Measurements from ENCODE around the gene SYT11.
A peak's percentile ranks its signal among the peaks of the same experiment; 100 is the strongest.

Gene SYT11

DNA sequence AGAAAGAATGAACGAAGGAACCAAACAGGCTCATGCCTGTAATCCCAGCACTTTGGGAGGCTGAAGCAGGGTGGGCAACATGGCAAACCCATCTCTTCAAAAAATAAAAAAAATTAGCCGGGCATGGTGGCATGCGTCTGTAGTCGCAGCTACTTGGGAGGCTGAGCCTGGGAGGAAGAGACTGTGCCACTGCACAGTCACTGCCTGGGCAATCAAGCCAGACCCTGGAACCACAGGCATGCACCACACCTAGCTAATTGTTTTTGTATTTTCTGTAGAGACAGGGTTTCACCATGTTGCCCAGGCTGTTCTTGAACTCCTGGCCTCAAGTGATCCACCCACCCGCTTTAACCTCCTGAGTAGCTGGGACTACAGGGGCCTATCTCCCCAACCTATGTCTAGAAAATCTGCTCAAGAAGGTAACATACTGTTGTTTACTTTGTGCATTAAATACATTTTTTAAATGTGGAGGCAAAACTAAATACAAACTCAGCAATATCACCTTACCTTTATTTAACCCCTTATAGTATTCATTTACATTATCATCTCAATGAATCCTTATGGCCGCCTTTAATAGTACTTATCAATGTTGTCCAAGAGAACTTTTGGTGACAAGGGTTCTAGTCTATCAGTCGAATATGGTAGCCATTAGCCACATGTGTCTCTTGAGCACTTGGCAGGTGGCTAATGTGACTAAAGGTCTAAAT, 72.1 kb downstream of the SYT11 start:
- TF ChIP-seq, protein P1, sequence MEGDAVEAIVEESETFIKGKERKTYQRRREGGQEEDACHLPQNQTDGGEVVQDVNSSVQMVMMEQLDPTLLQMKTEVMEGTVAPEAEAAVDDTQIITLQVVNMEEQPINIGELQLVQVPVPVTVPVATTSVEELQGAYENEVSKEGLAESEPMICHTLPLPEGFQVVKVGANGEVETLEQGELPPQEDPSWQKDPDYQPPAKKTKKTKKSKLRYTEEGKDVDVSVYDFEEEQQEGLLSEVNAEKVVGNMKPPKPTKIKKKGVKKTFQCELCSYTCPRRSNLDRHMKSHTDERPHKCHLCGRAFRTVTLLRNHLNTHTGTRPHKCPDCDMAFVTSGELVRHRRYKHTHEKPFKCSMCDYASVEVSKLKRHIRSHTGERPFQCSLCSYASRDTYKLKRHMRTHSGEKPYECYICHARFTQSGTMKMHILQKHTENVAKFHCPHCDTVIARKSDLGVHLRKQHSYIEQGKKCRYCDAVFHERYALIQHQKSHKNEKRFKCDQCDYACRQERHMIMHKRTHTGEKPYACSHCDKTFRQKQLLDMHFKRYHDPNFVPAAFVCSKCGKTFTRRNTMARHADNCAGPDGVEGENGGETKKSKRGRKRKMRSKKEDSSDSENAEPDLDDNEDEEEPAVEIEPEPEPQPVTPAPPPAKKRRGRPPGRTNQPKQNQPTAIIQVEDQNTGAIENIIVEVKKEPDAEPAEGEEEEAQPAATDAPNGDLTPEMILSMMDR (IDR thresholded peaks at IDR 0.05; ENCODE audit: insufficient read depth, low read depth, low read length, missing control alignments) = no peak
- H3K4me3 ChIP-seq (ENCODE audit: low read length) = peak overlapping the region; percentile 99
- DNase-seq (ENCODE audit: low read depth) = peak; percentile 78

DNA sequence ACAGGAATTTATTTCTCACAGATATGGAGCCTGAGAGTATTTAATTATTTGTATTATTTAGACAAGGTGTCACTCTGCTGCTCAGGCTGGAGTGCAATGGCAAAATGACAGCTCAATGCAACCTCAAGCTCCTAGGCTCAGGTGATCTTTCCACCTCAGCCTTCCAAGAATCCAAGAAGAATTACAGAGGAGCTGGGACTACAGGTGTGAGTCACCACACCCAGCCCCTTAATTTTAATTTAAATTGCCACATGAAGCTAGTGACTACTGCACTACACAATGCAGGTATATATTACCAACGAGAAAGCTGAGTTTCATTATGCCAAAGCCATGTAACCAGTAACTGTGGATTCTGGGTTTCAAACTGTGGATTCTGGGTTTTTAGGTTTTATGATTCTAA, 72.7 kb downstream of the SYT11 start:
- TF ChIP-seq, protein P1 (IDR thresholded peaks at IDR 0.05; ENCODE audit: insufficient read depth, low read depth, low read length, missing control alignments) = no peak
- peak; percentile 93 for DNase-seq (ENCODE audit: low read depth)
- peak overlapping the region; percentile 99 for H3K4me3 ChIP-seq (ENCODE audit: low read length)

DNA sequence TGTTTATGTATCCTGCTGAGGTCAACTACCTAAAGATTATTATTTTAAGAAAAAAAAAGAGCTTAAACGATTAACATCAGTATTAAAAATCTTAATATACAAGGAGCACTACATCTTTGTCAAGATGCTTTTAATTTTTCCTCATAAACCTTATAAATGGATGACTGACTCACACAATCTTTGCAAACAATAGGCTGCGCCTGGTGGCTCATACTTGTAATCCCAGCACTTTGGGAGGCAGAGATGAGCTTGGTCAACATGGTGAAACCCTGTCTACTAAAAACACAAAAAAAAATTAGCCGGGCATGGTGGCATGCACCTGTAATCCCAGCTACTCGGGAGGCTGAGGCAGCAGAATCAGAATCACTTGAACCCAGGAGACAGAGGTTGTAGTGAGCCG, 73.1 kb downstream of the SYT11 start:
- H3K4me3 ChIP-seq (ENCODE audit: low read length) = peak overlapping the region; percentile 99
- TF ChIP-seq, protein P1 (IDR thresholded peaks at IDR 0.05; ENCODE audit: insufficient read depth, low read depth, low read length, missing control alignments) = no peak
- peak; percentile 59 for DNase-seq (ENCODE audit: low read depth)

DNA sequence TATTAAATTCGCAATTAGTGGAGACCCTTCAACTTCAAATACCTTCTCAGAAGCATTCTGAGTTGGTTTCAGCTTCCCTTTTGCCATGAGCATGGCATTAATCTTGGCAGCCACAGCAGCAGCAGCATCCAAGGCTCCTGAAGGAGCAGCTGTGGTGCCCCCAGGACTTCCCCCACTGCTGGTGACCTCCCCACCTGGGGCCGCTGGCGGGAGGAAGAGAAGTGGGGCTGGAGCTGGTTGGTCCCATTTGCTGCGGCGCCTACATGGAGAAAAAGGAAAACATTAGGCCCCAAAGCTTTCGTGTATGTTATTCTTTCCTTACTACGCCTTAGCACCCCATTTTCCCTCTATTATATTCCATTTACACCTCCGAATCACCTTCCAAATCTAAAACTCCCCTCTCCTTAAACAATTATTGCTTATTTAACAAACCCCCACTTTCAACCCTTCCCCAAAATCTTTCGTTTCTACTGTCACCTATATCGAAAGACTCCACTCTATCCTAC, 74.3 kb downstream of the SYT11 start:
- TF ChIP-seq, protein P1 (IDR thresholded peaks at IDR 0.05; ENCODE audit: insufficient read depth, low read depth, low read length, missing control alignments) = no peak
- peak overlapping the region; percentile 99 for H3K4me3 ChIP-seq (ENCODE audit: low read length)
- no peak for DNase-seq (ENCODE audit: low read depth)

DNA sequence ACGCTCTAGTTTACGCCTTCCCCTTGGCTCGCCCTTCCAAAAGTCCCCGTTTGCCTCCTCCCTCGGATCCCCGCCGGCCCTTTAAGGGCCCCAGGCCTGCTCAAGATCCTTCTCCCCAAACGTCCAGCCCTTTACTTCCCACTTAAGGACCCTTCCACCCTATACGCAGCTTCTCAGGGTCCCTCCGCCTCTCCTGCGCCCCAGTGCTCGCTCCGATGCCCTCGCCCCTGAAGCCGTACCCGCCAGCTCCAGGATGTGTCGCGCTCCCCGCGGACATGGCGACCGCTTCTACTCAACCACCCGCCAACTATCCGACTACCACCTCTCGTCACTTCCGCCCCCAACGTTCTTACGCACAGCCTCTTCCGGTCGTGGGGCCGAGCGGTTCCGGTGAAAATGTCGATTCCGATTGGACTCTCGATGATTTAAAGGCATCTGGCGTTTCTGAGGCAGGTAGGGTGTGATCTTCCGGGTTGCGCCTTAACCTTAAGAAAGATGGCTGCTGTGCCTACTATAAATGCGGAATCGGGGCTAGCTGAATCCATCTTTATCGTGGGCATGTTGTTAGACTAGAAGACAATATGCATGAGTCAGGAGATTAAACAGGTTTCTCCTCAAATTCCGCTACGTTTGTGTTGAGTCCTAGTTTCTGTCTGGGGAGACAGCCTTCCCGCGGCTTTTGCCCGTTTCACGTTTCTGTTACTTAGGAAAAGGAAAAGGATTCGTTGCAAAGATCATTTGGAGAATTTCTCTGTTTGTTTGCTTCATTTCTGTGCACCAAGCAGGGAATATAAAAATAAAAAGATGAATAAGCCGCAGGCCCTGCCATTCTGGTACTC, 74.9 kb downstream of the SYT11 start, which contains the start of gene KHDC4:
KHDC4 (minus strand) TSS at position 317 of the 839 bp plus-strand sequence; CDS start at position 277, 40 bp downstream.
- H3K4me3 ChIP-seq (ENCODE audit: low read length) = peak within 1 kb of the TSS; percentile 99
- TF ChIP-seq, protein P1 (IDR thresholded peaks at IDR 0.05; ENCODE audit: insufficient read depth, low read depth, low read length, missing control alignments) = no peak
- DNase-seq (ENCODE audit: low read depth) = peak; percentile 100

All from epithelial cell of esophagus (primary cell).